ENCODE data around the gene SRSF5.
A peak's percentile ranks its signal among the peaks of the same experiment; 100 is the strongest.
"Not testable (repeated sequence)": the region's sequence is repeated elsewhere in the genome, so short reads cannot be mapped to it uniquely, and the experiment has no call there.

SRSF5 gene

DNA sequence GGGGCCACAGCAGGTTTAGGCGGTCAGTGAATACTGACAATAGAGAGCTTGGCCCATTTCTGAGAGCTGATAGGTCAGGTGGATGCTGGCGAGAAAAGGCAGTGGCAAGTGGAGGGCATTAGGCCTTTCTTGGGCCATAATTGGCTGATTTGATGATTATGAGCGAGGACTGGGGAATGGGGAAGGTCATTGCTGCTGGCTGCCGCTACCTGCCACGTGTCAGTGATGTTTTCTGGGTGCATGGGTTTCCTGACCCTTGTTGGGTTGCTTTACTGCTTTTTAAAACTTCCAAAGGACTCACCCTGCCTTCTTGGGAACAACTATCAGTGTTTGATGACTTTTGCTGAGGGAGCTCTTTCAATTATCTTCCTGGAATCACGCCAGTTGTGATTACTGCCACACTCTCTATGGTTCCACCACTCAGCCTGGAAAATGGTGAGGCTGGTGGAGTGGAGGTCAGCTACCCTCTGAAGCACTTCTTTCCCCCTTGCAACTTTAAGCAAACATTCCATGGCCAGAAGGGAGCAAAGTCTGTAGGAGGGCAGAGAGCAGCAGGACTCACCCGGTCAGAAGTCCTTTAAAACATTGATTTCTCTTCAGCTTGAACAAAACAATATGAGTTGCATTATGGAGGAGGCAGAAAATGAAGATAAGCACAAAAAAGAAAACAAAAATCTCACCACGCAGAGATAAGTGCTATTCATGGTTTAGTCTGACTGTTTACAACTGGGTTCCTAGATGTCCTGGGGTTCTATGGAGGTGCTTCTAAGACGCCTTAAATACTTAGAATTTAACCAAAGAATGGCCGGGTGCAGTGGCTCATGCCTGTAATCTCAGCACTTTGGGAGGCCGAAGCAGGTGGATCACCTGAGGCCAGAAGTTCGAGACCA, 42.2 kb downstream of the SRSF5 start:
- no peak for DNase-seq (ENCODE audit: low read depth)

DNA sequence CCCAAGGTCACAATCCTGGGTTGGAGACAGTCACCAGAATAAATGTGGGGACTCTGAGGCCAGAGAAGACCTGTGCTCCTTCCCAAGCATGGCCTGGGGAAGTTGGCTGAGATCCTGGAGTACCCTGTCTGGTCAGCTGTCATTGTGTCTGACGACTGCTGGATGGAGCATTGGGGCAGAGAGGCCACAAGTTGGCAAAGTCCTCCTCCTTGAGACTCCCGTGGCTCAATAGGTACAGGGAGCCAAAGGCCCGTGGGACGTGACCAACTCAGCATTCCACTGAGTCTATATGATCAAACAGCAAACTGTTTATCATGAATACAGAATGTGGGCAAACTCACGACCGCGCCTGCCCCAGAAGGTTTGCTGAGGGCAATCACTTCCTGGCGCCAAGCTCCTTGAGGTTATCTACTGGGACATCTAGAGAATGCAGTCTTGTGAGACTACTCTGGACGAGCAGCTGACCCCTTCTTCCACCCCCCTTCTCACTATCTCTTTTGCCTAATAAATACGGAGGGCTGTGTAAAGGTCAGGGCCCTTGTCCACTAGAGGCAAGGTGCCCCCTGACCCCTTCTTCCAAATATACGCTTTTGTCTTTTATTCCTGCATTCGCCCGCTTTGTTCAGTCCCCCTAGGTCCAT, 44.4 kb downstream of the SRSF5 start:
- DNase-seq (ENCODE audit: low read depth), result no peak

DNA sequence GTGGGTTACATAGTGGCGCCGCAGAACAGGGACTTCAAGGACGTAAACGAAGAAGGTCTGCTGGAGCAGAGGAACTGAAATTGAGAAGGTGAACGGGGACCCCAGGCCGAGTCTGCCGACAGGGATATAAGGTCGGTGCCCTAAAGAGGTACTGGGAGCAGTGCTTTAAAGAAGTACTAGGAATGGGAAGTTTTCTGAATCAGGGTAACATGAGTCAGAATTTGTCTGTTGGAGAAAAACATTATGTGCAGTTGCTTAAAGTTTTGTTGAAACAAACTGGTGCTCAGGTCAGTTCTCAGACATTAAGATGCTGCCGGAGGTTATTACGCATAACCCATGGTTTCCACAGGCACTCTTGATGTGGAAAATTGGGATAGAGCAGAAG, 44.9 kb downstream of the SRSF5 start:
- DNase-seq (ENCODE audit: low read depth), result no peak

DNA sequence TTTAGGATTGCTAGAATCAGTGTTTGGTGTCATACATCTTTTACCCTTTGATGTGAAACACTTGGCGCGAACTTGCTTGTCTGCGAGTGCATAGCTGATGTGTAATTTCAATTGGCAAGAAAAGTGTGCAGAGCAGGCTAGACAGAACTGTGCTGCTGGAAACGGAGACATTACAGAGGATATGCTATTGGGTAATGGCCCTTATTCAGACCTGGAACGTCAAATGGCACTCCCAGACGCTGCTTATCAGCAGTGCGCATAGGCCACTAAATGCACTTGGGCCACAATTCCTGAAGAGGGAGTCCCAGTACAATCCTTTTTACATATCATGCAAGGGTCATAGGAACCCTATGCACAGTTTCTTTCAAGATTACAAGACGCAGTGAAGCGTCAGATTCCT, 45.8 kb downstream of the SRSF5 start:
- DNase-seq (ENCODE audit: low read depth), result no peak

DNA sequence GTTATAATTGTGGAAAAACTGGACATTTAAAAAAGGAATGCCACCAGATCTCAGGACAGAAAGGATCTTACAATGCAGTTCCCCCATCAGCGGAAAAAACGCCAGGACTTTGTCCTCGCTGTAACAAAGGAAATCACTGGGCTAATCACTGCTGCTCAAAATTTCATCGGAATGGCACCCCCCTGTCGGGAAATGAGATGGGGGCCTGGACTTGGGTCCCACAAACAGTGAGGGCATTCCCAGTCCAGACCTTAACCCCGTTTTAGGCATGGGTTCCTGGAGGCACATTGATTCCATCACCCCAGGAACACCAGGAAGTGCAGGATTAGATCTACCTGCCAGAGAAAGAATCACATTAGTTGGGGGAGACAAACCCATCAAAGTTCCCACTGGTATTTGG, 46.4 kb downstream of the SRSF5 start:
- DNase-seq (ENCODE audit: low read depth), result not testable (repeated sequence)

DNA sequence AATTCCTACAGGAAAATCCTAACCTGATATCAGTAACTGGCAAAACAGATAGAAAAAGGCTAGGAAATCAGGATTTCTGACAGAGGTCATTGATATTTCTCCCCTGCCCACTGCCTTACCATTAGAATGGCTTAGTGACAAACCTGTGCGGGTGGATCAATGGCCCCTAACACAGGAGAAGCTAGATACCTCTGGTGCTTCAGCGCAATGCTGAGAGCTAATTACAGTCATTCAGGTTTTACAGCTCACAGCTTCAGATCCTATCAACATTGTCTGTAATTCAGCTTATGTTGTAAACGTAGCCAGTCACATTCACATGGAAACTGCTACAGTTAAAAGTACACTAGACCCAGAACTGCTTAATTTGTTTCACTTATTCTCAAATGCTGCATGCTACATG, 47.5 kb downstream of the SRSF5 start:
- no peak for DNase-seq (ENCODE audit: low read depth)

DNA sequence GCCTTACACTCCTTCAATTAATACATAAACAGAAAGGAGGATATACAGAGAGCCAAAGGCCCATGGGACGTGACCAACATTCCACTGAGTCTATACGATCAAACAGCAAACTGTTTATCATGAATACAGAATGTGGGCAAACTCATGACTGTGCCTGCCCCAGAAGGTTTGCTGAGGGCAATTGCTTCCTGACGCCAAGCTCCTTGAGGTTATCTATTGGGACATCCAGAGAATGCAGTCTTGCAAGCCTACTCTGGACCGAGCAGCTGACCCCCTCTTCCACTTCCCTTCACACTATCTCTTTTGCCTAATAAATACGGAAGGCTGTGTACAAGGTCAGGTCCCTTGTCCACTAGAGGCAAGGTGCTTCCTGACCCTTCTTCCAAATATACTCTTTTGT, 48.6 kb downstream of the SRSF5 start:
- no peak for DNase-seq (ENCODE audit: low read depth)

DNA sequence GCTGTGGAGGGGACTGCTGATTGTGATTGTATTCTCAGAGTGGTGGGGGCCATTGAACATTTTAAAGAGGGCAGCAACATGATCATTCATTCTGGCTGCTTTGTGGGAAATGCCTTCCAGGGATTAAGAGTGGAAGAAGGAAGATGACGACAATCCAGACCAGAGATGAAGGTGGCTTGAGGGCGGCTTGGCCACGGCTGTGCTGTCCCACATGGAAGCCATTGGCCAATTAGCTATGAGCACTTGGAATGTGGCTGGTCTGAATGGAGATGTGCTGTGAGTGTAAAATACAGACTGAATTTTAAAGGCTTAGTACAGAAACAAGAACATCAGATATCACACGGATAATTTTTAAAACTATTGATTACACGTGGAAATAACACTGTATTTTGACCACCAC, 49.3 kb downstream of the SRSF5 start:
- DNase-seq (ENCODE audit: low read depth), result no peak

DNA sequence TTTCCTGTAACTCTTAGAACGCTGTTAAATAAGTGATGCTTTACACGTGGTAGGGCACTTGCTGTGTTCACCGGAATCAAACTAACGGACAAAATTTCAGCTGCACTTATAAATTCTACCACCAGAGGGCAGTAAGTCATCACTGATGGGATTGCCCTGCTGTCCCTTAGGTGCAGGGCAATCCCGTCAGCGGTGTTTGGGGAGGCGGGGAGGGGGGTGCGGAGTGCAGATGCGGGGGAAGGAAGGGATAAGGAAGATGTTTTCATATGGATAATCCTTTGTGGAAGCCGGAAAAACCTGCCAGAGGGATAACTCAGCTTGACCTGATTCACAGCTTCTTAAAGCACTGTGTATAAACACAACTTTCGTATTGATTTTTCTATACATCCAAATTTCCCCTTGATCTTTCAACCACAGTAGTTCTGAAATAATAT, 51.8 kb downstream of the SRSF5 start:
- peak; percentile 24 for DNase-seq (ENCODE audit: low read depth)

DNA sequence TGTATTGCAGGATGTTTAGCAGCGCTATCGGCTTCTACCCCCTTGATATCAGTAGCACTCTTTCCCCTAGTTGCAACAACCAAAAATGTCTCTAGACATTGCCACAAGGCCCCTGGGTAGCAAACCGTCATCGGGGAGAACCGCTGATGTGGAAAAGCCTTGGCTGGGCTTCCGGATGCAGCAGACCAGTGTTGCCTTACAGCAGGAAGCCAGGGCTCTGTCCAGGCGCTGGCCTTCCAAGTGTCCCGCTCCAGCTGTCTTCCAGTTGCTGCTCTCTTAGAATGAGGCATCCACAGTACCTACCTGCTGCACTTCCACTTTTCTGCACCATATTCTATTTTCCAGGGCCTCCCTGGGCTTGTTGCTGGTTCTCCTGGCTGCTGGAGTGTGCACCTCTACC, 52.7 kb downstream of the SRSF5 start:
- DNase-seq (ENCODE audit: low read depth), result no peak

DNA sequence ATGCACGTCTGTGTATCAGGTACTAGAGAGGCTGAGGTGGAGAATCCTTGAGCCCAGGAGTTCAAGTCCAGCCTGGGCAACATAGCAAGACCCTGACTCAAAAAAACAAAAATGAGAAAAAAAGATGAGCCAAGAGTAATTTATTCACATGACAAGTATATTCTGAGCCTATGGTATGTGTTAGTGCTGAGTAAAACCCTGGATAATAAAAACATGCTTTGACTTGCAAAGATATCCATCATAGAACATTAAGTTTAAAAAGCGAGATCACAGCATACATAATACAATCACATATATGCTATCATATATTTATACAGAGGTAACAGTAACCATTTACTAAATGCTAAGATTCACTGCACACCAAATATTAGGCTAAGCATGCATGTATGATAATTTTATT, 54.0 kb downstream of the SRSF5 start:
- no peak for DNase-seq (ENCODE audit: low read depth)

Measured in non-pigmented ciliary epithelial cell (primary cell).